Measurements from ENCODE around the gene OCIAD1. TPM values are rescaled to one million over a fixed set of nuclear protein-coding genes. Genes with fewer than 3 reads are reported as not detected.
"Not testable (repeated sequence)": the region's sequence is repeated elsewhere in the genome, so short reads cannot be mapped to it uniquely, and the experiment has no call there.

OCIAD1 gene
- total and polyA plus RNA-seq, 3 experiments from 2014 or later, result 114 to 151 (median 115) TPM

DNA sequence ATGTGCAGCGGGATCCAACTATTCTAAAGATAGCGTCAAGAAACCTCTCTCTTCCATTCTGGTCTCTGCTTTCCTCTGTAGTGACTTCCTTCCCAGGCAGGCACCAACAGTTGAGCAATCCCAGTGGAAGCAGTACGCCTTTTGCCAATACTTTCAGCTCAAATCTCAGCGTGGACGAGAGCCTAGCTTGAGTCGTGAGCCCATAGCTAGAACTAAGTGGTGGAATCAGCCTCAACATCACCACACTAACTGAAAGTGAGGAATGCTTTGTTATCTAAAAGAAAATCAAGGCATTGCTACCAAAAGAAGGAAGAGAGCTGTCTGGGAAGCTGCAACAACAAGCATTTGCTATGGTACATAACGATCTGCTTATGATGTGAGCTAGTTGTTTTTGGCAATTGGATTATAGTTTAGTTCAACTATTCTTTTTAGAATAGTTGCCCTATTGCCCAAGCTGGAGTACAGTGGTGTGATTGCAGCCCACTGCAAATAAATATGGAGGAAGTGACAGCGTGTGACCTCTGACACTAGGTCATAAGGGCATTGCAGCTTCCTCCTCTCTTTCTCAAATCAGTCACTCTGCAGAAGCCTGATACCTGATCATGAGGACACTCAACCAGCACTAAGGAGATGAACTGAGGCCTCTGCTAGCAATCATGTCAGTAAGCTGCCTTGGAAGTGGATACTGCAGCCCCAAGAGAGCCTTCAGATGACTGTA lies 26.1 kb upstream of the OCIAD1 start:
- Mint-ChIP-seq H3K4me3 (no peak overlapping the region), H3K9me3 (no peaks in the 10 kb centered on the region), H3K27ac (no peak overlapping the region), H3K27me3 (peaks cover 0 to 13% of the 10 kb centered on the region in 2 donors), H3K4me1 (no peaks in the 10 kb centered on the region), H3K36me3 (no peaks in the 10 kb centered on the region)
- DNase-seq, result no peak
- Histone ChIP-seq H3K4me1 (ENCODE audit: insufficient read depth, low read length) (no peaks in the 10 kb centered on the region), H3K36me3 (ENCODE audit: insufficient read depth, low read length) (no peaks in the 10 kb centered on the region), H3K4me3 (ENCODE audit: low read length) (no peak overlapping the region), H3K27me3 (ENCODE audit: insufficient read depth, low read length, poor library complexity, severe bottlenecking) (no peaks in the 10 kb centered on the region), H3K27ac (ENCODE audit: low read depth, low read length) (no peak overlapping the region), H3K9me3 (ENCODE audit: low read length) (no peaks in the 10 kb centered on the region)
- POLR2A ChIA-PET, result no interaction called here
- CTCF ChIA-PET, result no interaction called here

DNA sequence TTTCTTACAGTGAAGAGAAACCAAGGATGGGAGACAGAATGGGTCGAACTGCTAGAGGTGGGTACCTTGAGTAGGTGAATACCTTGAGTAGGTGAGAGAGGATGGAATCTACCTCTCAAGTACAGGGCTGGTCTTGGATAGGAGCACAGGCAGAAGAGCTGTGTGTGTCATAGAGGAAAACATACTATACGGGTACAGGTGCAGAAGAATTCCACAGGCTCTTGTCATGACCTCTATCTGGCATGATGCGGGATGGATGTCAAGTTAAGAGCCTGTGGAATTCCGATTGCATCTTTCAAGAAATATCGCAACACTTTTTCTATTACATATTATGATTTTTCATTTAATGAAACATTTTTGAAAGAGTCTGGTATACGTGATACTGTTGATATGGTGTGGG lies 18.0 kb upstream of the OCIAD1 start:
- Mint-ChIP-seq H3K4me1 (peaks cover 0 to 8% (median 0%) of the 10 kb centered on the region in 3 donors), H3K9me3 (no peaks in the 10 kb centered on the region), H3K36me3 (peaks cover 0 to 12% (median 0%) of the 10 kb centered on the region in 3 donors), H3K27me3 (peaks cover 6 to 31% of the 10 kb centered on the region in 2 donors), H3K27ac (no peak overlapping the region), H3K4me3 (no peak overlapping the region)
- POLR2A ChIA-PET, result no interaction called here
- Histone ChIP-seq H3K4me1 (ENCODE audit: insufficient read depth, low read length) (no peaks in the 10 kb centered on the region), H3K4me3 (ENCODE audit: low read length) (no peak overlapping the region), H3K36me3 (ENCODE audit: insufficient read depth, low read length) (no peaks in the 10 kb centered on the region), H3K27me3 (ENCODE audit: insufficient read depth, low read length, poor library complexity, severe bottlenecking) (no peaks in the 10 kb centered on the region), H3K9me3 (ENCODE audit: low read length) (no peaks in the 10 kb centered on the region), H3K27ac (ENCODE audit: low read depth, low read length) (no peak overlapping the region)
- no peak for DNase-seq
- CTCF ChIA-PET, result no interaction called here

DNA sequence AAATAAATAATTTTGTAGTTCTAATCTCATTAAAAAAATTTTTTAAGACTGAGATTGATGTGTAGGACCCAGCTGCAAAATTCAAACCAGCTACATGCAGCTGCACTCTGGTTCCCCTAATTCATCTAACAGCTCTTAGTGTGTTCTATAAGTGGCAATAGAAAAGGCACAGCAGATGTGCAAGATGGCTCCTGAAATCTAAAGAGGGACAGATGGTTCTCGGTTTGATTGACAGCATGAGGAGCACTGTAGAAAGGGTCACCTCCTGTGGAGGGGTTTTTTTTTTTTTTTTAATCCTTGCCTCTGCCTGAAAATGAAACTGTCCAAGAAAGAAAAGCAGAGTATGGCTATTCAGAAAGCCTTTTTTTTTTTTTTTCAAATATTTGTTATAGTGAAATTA lies 16.9 kb upstream of the OCIAD1 start:
- no peak overlapping the region for H3K27ac Mint-ChIP-seq
- Histone ChIP-seq H3K36me3 (ENCODE audit: insufficient read depth, low read length) (no peaks in the 10 kb centered on the region), H3K4me1 (ENCODE audit: insufficient read depth, low read length) (no peaks in the 10 kb centered on the region), H3K4me3 (ENCODE audit: low read length) (no peak overlapping the region), H3K27me3 (ENCODE audit: insufficient read depth, low read length, poor library complexity, severe bottlenecking) (no peaks in the 10 kb centered on the region), H3K27ac (ENCODE audit: low read depth, low read length) (no peak overlapping the region), H3K9me3 (ENCODE audit: low read length) (no peaks in the 10 kb centered on the region)
- H3K27me3 Mint-ChIP-seq, result peaks cover 7 to 38% of the 10 kb centered on the region in 2 donors
- ChIA-PET CTCF (no interaction called here), POLR2A (interaction anchor here (1.0 kb wide), 1 partner anchor 16 kb away, joined by 3 read pairs; no protein-coding TSS in a partner anchor)
- peaks cover 0 to 12% (median 0%) of the 10 kb centered on the region in 3 donors for H3K36me3 Mint-ChIP-seq
- DNase-seq, result no peak
- H3K4me3 Mint-ChIP-seq, result no peak overlapping the region
- H3K4me1 Mint-ChIP-seq, result peaks cover 0 to 8% (median 0%) of the 10 kb centered on the region in 3 donors
- H3K9me3 Mint-ChIP-seq, result no peaks in the 10 kb centered on the region

DNA sequence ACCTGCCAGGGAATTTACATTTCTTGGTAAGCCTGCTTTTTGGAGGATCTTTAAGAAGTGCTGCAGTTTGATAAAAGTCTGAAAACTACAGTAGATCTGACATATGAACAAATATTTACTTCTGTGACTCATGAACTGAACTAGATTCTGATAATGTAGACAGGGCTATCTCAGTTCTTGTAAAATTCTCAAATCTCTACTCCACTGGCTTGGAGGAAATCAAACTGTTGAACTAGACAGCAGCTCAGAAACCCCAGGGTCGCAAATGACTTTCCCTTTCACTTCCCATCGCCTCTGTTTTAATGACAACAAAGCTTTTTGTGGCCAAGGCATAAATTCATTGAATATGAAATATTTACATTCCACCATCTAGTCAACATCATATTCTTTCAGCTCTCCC lies 15.4 kb upstream of the OCIAD1 start:
- H3K27ac Mint-ChIP-seq, result no peak overlapping the region
- H3K4me1 Mint-ChIP-seq, result peaks cover 0 to 8% (median 0%) of the 10 kb centered on the region in 3 donors
- H3K4me3 Mint-ChIP-seq, result no peak overlapping the region
- H3K36me3 Mint-ChIP-seq, result peaks cover 0 to 12% (median 0%) of the 10 kb centered on the region in 3 donors
- no peaks in the 10 kb centered on the region for H3K9me3 Mint-ChIP-seq
- H3K36me3 ChIP-seq (ENCODE audit: insufficient read depth, low read length), result no peaks in the 10 kb centered on the region
- H3K9me3 ChIP-seq (ENCODE audit: low read length), result no peaks in the 10 kb centered on the region
- H3K27me3 ChIP-seq (ENCODE audit: insufficient read depth, low read length, poor library complexity, severe bottlenecking), result no peaks in the 10 kb centered on the region
- H3K4me1 ChIP-seq (ENCODE audit: insufficient read depth, low read length), result no peaks in the 10 kb centered on the region
- no peak overlapping the region for H3K27ac ChIP-seq (ENCODE audit: low read depth, low read length)
- ChIA-PET CTCF (no interaction called here), POLR2A (no interaction called here)
- DNase-seq, result no peak
- H3K4me3 ChIP-seq (ENCODE audit: low read length), result no peak overlapping the region
- H3K27me3 Mint-ChIP-seq, result peaks cover 10 to 48% of the 10 kb centered on the region in 2 donors

DNA sequence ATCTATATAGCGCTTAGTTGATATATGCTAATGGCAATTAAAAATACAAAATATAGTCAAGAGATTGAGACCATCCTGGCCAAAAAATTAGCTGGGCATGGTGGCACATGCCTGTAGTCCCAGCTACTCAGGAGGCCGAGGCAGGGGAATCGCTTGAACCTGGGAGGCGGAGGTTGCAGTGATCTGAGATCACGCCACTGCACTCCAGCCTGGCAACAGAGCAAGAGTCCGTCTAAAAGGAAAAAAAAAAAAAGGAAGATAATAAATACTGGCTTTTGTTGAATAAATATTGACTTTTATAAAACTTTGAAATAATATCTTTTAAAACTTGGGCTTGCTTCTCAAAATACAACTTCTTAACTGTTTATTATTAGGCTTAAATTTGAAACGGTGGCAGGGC lies 14.6 kb upstream of the OCIAD1 start:
- H3K27ac ChIP-seq (ENCODE audit: low read depth, low read length); CTCF ChIA-PET; H3K27ac Mint-ChIP-seq; H3K36me3 ChIP-seq (ENCODE audit: insufficient read depth, low read length); H3K4me3 Mint-ChIP-seq; DNase-seq; H3K4me3 ChIP-seq (ENCODE audit: low read length); H3K4me1 ChIP-seq (ENCODE audit: insufficient read depth, low read length); H3K36me3 Mint-ChIP-seq; POLR2A ChIA-PET; H3K4me1 Mint-ChIP-seq; H3K27me3 ChIP-seq (ENCODE audit: insufficient read depth, low read length, poor library complexity, severe bottlenecking); H3K9me3 ChIP-seq (ENCODE audit: low read length); H3K9me3 Mint-ChIP-seq: not testable (repeated sequence)
- H3K27me3 Mint-ChIP-seq, result peaks cover 8 to 49% of the 10 kb centered on the region in 2 donors

DNA sequence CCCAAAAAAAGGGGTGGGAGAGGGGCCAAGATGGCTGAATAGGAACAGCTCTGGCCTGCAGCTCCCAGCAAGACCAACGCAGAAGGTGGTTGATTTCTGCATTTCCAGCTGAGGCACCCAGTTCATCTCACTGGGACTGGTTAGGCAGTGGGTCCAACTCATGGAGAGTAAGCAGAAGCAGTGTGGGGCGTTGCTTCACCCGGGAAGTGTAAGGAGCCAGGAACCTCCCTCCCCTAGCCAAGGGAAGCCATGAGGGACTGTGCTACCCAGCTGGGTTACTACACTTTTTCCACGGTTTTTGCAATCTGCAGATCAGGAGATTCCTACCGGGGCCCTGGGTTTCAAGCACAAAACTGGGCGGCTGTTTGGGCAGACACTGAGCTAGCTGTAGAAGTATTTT lies 13.9 kb upstream of the OCIAD1 start:
- H3K4me3 ChIP-seq (ENCODE audit: low read length), result no peak overlapping the region
- CTCF ChIA-PET, result interaction anchor here (1.5 kb wide), 1 partner anchor 36 kb away, joined by 3 read pairs; no protein-coding TSS in a partner anchor
- H3K27ac ChIP-seq (ENCODE audit: low read depth, low read length), result no peak overlapping the region
- peaks cover 11 to 48% of the 10 kb centered on the region in 2 donors for H3K27me3 Mint-ChIP-seq
- H3K4me1 Mint-ChIP-seq, result peaks cover 0 to 8% (median 0%) of the 10 kb centered on the region in 3 donors
- peaks cover 0 to 7% (median 0%) of the 10 kb centered on the region in 3 donors for H3K36me3 Mint-ChIP-seq
- no peaks in the 10 kb centered on the region for H3K36me3 ChIP-seq (ENCODE audit: insufficient read depth, low read length)
- DNase-seq, result no peak
- no peaks in the 10 kb centered on the region for H3K9me3 Mint-ChIP-seq
- H3K4me1 ChIP-seq (ENCODE audit: insufficient read depth, low read length), result no peaks in the 10 kb centered on the region
- no peaks in the 10 kb centered on the region for H3K9me3 ChIP-seq (ENCODE audit: low read length)
- H3K27ac Mint-ChIP-seq, result no peak overlapping the region
- POLR2A ChIA-PET, result no interaction called here
- no peaks in the 10 kb centered on the region for H3K27me3 ChIP-seq (ENCODE audit: insufficient read depth, low read length, poor library complexity, severe bottlenecking)
- H3K4me3 Mint-ChIP-seq, result no peak overlapping the region

DNA sequence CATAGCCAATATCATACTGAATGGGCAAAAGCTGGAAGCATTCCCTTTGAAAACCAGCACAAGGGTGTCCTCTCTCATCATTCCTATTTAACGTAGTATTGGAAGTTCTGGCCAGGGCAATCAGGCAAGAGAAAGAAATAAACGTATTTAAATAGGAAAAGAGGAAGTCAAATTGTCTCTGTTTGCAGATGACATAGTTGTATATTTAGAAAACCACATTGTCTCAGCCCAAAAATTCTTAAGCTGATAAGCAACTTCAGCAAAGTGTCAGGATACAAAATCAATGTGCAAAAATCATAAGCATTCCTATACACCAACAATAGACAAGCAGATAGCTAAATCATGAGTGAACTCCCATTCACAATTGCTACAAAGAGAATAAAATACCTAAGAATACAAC lies 9.5 kb upstream of the OCIAD1 start:
- POLR2A ChIA-PET; H3K27me3 ChIP-seq (ENCODE audit: insufficient read depth, low read length, poor library complexity, severe bottlenecking): not testable (repeated sequence)

DNA sequence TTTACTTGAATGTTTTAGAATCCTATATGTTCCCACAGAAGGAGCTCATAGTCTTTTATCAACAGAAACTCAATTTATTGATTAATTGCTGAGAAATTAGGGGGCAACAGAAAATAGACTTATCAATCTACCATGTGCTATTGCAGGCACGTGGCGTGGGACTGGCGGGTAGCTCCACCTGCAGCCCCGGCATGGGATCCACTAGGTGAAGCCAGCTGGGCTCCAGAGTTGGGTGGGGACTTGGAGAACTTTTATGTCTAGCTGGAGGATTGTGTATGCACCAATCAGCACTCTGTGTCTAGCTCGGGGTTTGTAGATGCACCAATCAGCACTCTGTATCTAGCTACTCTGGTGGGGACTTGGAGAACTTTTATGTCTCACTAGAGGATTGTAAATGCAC lies 3.3 kb upstream of the OCIAD1 start:
- H3K27ac Mint-ChIP-seq, result no peak overlapping the region
- POLR2A ChIA-PET, result no interaction called here

More for the DNA sequence above, 9.5 kb upstream of the OCIAD1 start:
- H3K36me3 Mint-ChIP-seq; H3K4me1 ChIP-seq (ENCODE audit: insufficient read depth, low read length); CTCF ChIA-PET; H3K4me1 Mint-ChIP-seq; H3K4me3 Mint-ChIP-seq; DNase-seq; H3K36me3 ChIP-seq (ENCODE audit: insufficient read depth, low read length); H3K9me3 Mint-ChIP-seq; H3K27ac Mint-ChIP-seq; H3K27ac ChIP-seq (ENCODE audit: low read depth, low read length); H3K4me3 ChIP-seq (ENCODE audit: low read length); H3K9me3 ChIP-seq (ENCODE audit: low read length): not testable (repeated sequence)
- H3K27me3 Mint-ChIP-seq, result peaks cover 9 to 28% of the 10 kb centered on the region in 2 donors

More for the DNA sequence above, 3.3 kb upstream of the OCIAD1 start:
- Histone ChIP-seq H3K27ac (ENCODE audit: low read depth, low read length) (no peak overlapping the region), H3K27me3 (ENCODE audit: insufficient read depth, low read length, poor library complexity, severe bottlenecking) (no peaks in the 10 kb centered on the region), H3K36me3 (ENCODE audit: insufficient read depth, low read length) (no peaks in the 10 kb centered on the region), H3K4me3 (ENCODE audit: low read length) (no peak overlapping the region), H3K9me3 (ENCODE audit: low read length) (no peaks in the 10 kb centered on the region), H3K4me1 (ENCODE audit: insufficient read depth, low read length) (peaks cover 14% of the 10 kb centered on the region)
- no peak for DNase-seq
- Mint-ChIP-seq H3K9me3 (peaks cover 0 to 4% (median 0%) of the 10 kb centered on the region in 5 donors), H3K4me3 (no peak overlapping the region), H3K4me1 (peaks cover 21 to 26% (median 25%) of the 10 kb centered on the region in 3 donors), H3K27me3 (peaks cover 7 to 8% of the 10 kb centered on the region in 2 donors), H3K36me3 (peaks cover 1 to 12% (median 3%) of the 10 kb centered on the region in 3 donors)
- CTCF ChIA-PET, result interaction anchor here (1.1 kb wide), 1 partner anchor 79 kb away, joined by 3 read pairs; the partner anchor contains the start of gene OCIAD2

Data from CD8-positive, alpha-beta memory T cell (primary cell).